Activated naive CD4-positive, alpha-beta T cell treated with anti-CD3 and anti-CD28 coated beads, Interleukin-2, amount 50 U/mL, for 72 hours (primary cell): ENCODE data around the gene IGLL1. TPM values are rescaled to one million over a fixed set of nuclear protein-coding genes. Genes with fewer than 3 reads are reported as not detected.
"Not testable (repeated sequence)": the region's sequence is repeated elsewhere in the genome, so short reads cannot be mapped to it uniquely, and the experiment has no call there.

Experiments used
- ATAC-seq, 2 donors: fragments of 150-1000 bp; cut with Tn5 transposase; 2 replicates each; pipeline ENCODE4 v1.10.0; 2021; ENCODE audit warnings: mild to moderate bottlenecking in 2 of 2, moderate library complexity in 2 of 2
- DNase-seq, 2 donors: peaks; one replicate each; pipeline ENCODE4 v3.0.0; 2021 to 2022; ENCODE audit warnings: low spot score in 2 of 2
- H3K27ac Mint-ChIP-seq, 2 donors: one replicate each; pipeline ENCODE4 v1.8.0; 2022; ENCODE audit warnings: mild to moderate bottlenecking in 2 of 2, mixed read lengths in 2 of 2
- H3K36me3 Mint-ChIP-seq, 2 donors: one replicate each; pipeline ENCODE4 v1.8.0; 2022; ENCODE audit warnings: mixed read lengths in 2 of 2
- H3K9me3 Mint-ChIP-seq, 2 donors: one replicate each; pipeline ENCODE4 v1.8.0; 2022; ENCODE audit warnings: mixed read lengths in 2 of 2
- total RNA-seq, 2 donors: library from RNA; stranded (reverse); gene quantifications; one replicate each; pipeline ENCODE4 v1.2.3, GENCODE V29; 2022

IGLL1 gene
- total RNA-seq, 2 donors from 2014 or later: not detected

- Mint-ChIP-seq H3K9me3 (no peaks in the 10 kb centered on the region), H3K27ac (no peak overlapping the region), H3K36me3 (no peaks in the 10 kb centered on the region)
- ATAC-seq: peak; percentile 99 to 100
- peak; percentile 73 to 76 for DNase-seq
Measured at GRCh38 chr22:23539135-23539838, 40.8 kb downstream of the IGLL1 start.

DNA sequence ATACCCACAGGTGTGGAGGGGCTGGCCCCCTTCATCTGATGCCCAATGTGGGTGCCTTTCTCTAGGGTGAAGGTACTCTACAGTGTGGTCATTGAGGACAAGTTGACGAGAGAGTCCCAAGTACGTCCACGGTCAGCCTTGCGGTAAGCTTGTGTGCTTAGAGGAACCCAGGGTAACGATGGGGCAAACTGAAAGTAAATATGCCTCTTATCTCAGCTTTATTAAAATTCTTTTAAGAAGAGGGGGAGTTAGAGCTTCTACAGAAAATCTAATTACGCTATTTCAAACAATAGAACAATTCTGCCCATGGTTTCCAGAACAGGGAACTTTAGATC, 41.4 kb downstream of the IGLL1 start:
- H3K27ac Mint-ChIP-seq, ATAC-seq, H3K9me3 Mint-ChIP-seq, H3K36me3 Mint-ChIP-seq: not testable (repeated sequence)
- peak in 1 of 2 donors; percentile 35 for DNase-seq

DNA sequence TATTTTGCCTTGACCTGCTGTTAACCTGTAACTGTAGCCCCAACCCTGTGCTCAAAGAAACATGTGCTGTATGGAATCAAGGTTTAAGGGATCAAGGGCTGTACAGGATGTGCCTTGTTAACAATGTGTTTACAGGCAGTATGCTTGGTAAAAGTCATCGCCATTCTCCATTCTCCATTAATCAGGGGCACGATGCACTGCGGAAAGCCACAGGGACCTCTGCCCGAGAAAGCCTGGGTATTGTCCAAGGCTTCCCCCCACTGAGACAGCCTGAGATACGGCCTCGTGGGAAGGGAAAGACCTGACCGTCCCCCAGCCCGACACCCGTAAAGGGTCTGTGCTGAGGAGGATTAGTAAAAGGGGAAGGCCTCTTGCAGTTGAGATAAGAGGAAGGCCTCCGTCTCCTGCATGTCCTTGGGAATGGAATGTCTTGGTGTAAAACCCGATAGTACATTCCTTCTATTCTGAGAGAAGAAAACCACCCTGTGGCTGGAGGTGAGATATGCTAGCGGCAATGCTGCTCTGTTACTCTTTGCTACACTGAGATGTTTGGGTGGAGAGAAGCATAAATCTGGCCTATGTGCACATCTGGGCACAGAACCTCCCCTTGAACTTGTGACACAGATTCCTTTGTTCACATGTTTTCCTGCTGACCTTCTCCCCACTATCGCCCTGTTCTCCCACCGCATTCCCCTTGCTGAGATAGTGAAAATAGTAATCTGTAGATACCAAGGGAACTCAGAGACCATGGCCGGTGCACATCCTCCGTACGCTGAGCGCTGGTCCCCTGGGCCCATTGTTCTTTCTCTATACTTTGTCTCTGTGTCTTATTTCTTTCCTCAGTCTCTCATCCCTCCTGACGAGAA, 42.0 kb downstream of the IGLL1 start:
- not testable (repeated sequence) for ATAC-seq, H3K9me3 Mint-ChIP-seq, H3K27ac Mint-ChIP-seq, H3K36me3 Mint-ChIP-seq
- peak in 1 of 2 donors; percentile 14 for DNase-seq

DNA sequence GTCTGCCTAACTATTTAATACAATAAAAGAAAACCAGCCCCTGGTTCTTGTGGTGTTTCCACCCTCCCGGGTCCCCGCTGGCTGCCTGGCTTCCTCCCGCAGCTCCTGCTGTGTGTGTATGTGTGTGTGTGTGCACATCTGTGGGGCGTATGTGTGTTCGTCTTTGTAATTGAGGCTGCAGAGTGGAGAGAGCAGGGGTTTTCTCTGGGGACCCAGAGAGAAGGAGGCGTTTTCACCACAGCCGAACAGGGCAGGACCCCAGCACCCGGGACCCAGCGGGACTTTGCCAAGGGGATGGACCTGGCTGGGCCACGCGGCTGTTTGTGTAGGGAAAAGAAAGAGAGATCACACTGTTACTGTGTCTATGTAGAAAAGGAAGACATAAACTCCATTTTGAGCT, 42.7 kb downstream of the IGLL1 start:
- H3K9me3 Mint-ChIP-seq: no peaks in the 10 kb centered on the region
- no peak for ATAC-seq
- DNase-seq: peak in 1 of 2 donors; percentile 31
- H3K36me3 Mint-ChIP-seq: no peaks in the 10 kb centered on the region
- no peak overlapping the region for H3K27ac Mint-ChIP-seq

DNA sequence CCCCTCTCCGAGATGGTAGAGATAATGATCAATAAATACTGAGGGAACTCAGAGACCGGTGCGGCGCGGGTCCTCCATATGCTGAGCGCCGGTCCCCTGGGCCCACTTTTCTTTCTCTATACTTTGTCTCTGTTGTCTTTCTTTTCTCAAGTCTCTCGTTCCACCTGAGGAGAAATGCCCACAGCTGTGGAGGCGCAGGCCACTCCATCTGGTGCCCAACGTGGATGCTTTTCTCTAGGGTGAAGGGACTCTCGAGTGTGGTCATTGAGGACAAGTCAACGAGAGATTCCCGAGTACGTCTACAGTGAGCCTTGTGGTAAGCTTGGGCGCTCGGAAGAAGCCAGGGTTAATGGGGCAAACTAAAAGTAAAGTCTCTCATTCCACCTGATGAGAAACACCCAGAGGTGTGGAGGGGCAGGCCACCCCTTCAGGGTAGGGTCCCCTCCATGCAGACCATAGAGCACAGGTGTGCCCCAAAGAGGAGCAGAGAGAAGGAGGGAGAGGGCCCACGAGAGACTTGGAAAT, 43.2 kb downstream of the IGLL1 start:
- Mint-ChIP-seq H3K9me3 (no peaks in the 10 kb centered on the region), H3K36me3 (no peaks in the 10 kb centered on the region), H3K27ac (no peak overlapping the region)
- DNase-seq (peak in 1 of 2 donors; percentile 35), ATAC-seq (no peak)

- peak in 1 of 2 donors; percentile 18 for DNase-seq
- not testable (repeated sequence) for ATAC-seq, H3K9me3 Mint-ChIP-seq, H3K36me3 Mint-ChIP-seq
- H3K27ac Mint-ChIP-seq: peak overlapping the region in 1 of 2 donors; percentile 76
Measured at GRCh38 chr22:23535790-23536661, 44.1 kb downstream of the IGLL1 start.

DNA sequence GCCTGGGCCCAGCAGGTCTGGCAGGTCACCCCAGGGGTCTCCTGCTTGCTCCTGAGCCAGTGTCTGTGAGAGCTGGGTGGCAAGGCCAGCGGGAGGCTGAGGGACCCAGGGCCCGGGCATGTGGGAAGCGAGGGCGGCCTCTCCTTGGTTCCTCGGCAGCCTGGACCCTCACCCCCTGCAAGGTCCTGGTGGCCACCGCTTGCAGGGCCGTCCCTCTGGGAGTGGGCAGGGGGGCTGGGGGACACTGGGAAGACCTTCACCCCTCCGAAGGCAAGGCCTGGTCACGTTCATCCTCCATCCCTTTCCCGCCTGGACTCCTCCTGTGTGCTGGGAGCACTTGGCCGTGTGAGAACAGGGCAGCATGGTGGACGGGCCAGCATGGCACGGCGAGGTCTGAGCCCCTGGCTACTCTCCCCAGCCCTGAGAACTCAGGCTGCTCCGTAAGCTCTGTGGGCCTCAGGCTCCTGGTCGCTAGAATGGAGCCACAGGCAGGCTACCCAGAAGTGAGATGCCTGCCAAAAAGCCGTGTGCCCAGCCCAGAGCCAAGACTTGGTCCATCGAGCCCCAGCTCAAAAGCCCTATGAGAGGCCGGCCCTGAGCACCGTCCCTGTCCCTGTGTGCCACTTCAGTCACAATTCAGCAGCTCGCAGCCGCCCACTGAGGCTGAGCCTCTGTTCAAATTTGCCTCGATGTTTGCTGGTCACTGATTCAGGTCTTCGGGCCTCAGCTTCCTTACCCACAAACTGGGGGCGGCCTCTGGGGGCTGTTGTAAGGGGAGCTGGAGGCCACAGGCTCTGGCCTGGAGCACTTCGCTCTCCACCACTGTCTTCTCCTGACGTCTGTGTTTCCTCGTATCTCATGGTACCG, 45.0 kb downstream of the IGLL1 start:
- peak overlapping the region in 1 of 2 donors; percentile 76 for H3K27ac Mint-ChIP-seq
- DNase-seq (peak in 1 of 2 donors; percentile 48), ATAC-seq (no peak)
- no peaks in the 10 kb centered on the region for H3K9me3 Mint-ChIP-seq
- no peaks in the 10 kb centered on the region for H3K36me3 Mint-ChIP-seq

GRCh38 chr22:23534201-23534850, 45.8 kb downstream of the IGLL1 start:
- Mint-ChIP-seq H3K27ac (no peak overlapping the region), H3K9me3 (no peaks in the 10 kb centered on the region), H3K36me3 (no peaks in the 10 kb centered on the region)
- ATAC-seq (no peak), DNase-seq (peak in 1 of 2 donors; percentile 14)

GRCh38 chr22:23533771-23534191, 46.3 kb downstream of the IGLL1 start:
- no peak for ATAC-seq
- H3K9me3 Mint-ChIP-seq: no peaks in the 10 kb centered on the region
- no peaks in the 10 kb centered on the region for H3K36me3 Mint-ChIP-seq

GRCh38 chr22:23533328-23533762, 46.7 kb downstream of the IGLL1 start:
- peak in 1 of 2 donors; percentile 51 for DNase-seq
- H3K27ac Mint-ChIP-seq: peak overlapping the region in 1 of 2 donors; percentile 30
- H3K9me3 Mint-ChIP-seq: no peaks in the 10 kb centered on the region
- no peaks in the 10 kb centered on the region for H3K36me3 Mint-ChIP-seq
- ATAC-seq: peak; percentile 34 to 81

More at GRCh38 chr22:23533771-23534191, 46.3 kb downstream of the IGLL1 start:
- no peak for DNase-seq
- H3K27ac Mint-ChIP-seq: no peak overlapping the region

- ATAC-seq: no peak
- Mint-ChIP-seq H3K27ac (no peak overlapping the region), H3K36me3 (no peaks in the 10 kb centered on the region), H3K9me3 (no peaks in the 10 kb centered on the region)
- no peak for DNase-seq
Measured at GRCh38 chr22:23532731-23533130, 47.4 kb downstream of the IGLL1 start.

- no peak for DNase-seq
- Mint-ChIP-seq H3K27ac (no peak overlapping the region), H3K9me3 (no peaks in the 10 kb centered on the region), H3K36me3 (no peaks in the 10 kb centered on the region)
- no peak for ATAC-seq
Measured at GRCh38 chr22:23531966-23532705, 48.0 kb downstream of the IGLL1 start.

- H3K36me3 Mint-ChIP-seq: no peaks in the 10 kb centered on the region
- ATAC-seq (no peak), DNase-seq (no peak)
- H3K9me3 Mint-ChIP-seq: no peaks in the 10 kb centered on the region
- H3K27ac Mint-ChIP-seq: no peak overlapping the region
Measured at GRCh38 chr22:23531283-23531956, 48.7 kb downstream of the IGLL1 start.

GRCh38 chr22:23530766-23531282, 49.3 kb downstream of the IGLL1 start:
- ATAC-seq: no peak
- Mint-ChIP-seq H3K36me3 (no peaks in the 10 kb centered on the region), H3K27ac (no peak overlapping the region), H3K9me3 (no peaks in the 10 kb centered on the region)
- DNase-seq: no peak
